HG03064 (cell line): ENCODE results near the gene RPS28.

Source experiments
- ATAC-seq: cut with Tn5 transposase; IDR thresholded peaks from one replicate; pipeline ENCODE4 v1.9.1; 2021; ENCODE audit warnings: low read depth; ENCODE audit not compliant: unreplicated experiment

The RPS28 gene

DNA sequence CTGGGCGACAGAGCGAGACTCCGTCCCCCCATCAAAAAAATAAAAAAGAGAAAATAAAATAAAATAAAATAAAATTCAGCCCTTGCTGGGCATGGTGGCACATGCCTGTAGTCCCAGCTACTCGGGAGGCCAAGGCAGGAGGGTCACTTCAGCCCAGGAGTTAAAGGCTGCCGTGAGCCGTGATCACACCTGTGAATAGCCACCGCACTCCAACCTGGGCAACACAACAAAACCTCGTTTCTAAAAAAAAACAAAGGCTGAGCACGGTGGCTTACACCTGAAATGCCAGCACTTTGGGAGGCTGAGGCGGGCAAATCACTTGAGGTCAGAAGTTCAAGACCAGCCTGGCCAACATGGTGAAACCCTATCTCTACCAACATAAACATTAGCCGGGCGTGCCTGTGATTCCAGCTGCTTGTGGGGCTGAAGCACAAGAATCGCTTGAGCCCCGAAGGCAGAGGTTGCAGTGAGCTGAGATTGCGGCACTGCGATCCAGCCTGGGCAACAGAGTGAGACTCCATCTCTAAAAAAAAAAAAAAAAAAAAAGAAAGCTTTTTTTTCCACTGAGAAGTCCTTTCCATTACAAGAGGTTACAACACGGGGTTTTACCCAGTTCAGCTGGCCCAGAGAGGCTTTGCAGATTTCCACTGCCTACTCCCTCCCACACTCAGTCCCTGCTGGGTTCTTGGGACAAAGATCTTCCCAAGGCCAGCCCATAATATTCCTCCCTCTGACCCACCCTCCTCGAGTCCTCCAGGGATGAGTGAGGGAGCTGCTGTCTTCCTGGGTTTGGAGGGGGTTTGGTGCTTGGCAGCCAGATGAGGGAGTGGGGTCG, 49.1 kb downstream of the RPS28 start:
- no peak for ATAC-seq

DNA sequence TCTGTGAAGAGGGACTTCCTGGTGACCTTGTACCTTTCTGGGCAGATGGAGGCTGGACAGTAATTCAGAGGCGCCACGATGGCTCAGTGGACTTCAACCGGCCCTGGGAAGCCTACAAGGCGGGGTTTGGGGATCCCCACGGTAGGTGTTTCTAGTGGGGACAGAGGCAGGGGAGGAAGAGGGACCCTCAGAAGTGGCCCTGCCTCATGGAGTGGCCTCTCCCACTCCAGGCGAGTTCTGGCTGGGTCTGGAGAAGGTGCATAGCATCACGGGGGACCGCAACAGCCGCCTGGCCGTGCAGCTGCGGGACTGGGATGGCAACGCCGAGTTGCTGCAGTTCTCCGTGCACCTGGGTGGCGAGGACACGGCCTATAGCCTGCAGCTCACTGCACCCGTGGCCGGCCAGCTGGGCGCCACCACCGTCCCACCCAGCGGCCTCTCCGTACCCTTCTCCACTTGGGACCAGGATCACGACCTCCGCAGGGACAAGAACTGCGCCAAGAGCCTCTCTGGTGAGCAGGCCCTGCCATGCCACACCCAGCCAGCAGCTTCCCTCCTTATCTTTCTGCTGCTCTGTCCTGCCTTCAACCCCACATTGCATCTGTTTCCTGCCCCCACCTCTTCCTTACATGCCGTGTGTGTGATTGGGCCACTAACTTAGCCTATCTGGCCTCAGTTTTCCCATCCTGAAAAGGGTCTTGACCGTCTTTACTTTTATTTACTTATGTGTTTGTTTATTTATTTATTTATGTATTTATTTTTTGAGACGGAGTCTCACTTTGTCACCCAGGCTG, 49.9 kb downstream of the RPS28 start:
- no peak for ATAC-seq
